C1 segment of cervical spinal cord (tissue), 14 donors: ENCODE measurements around the gene CAMTA1.

Experiments
- DNase-seq, 14 donors: peaks; one replicate each; lab custom pipeline; 2025; lab: John Stamatoyannopoulos, UW

The CAMTA1 gene

GRCh38 chr1:7253118-7253480 is 467.8 kb downstream of the CAMTA1 start:
- DNase-seq: no peak

GRCh38 chr1:7253988-7254587 is 468.8 kb downstream of the CAMTA1 start:
- DNase-seq: no peak

GRCh38 chr1:7255303-7256058 is 470.2 kb downstream of the CAMTA1 start:
- no peak for DNase-seq

- DNase-seq: no peak
These were observed 471.3 kb downstream of the CAMTA1 start for GRCh38 chr1:7256526-7256925.

- no peak for DNase-seq
These were observed 472.0 kb downstream of the CAMTA1 start for GRCh38 chr1:7257225-7257624.

- no peak for DNase-seq
These were observed 473.4 kb downstream of the CAMTA1 start for GRCh38 chr1:7258589-7259135.

GRCh38 chr1:7259955-7260354 is 474.7 kb downstream of the CAMTA1 start:
- no peak for DNase-seq

- no peak for DNase-seq
These were observed 476.2 kb downstream of the CAMTA1 start for GRCh38 chr1:7261490-7261889.

- no peak for DNase-seq
These were observed 477.4 kb downstream of the CAMTA1 start for GRCh38 chr1:7262611-7263010.

- DNase-seq: no peak
These were observed 478.0 kb downstream of the CAMTA1 start for GRCh38 chr1:7263021-7263960.

- DNase-seq: no peak
These were observed 478.8 kb downstream of the CAMTA1 start for GRCh38 chr1:7264101-7264500.

- peak in 1 of 14 donors; percentile 83 for DNase-seq
These were observed 480.6 kb downstream of the CAMTA1 start for GRCh38 chr1:7265771-7266371.

GRCh38 chr1:7266561-7266960 is 481.3 kb downstream of the CAMTA1 start:
- DNase-seq: no peak

- no peak for DNase-seq
These were observed 482.2 kb downstream of the CAMTA1 start for GRCh38 chr1:7267493-7267892.

- no peak for DNase-seq
These were observed 483.7 kb downstream of the CAMTA1 start for GRCh38 chr1:7268983-7269382.

GRCh38 chr1:7269525-7269924 is 484.3 kb downstream of the CAMTA1 start:
- DNase-seq: no peak

GRCh38 chr1:7274256-7274655 is 489.0 kb downstream of the CAMTA1 start:
- DNase-seq: no peak

- no peak for DNase-seq
These were observed 492.8 kb downstream of the CAMTA1 start for GRCh38 chr1:7278045-7278444.

- DNase-seq: peak in 1 of 14 donors; percentile 56
These were observed 493.8 kb downstream of the CAMTA1 start for GRCh38 chr1:7278827-7279765.

GRCh38 chr1:7279769-7280168 is 494.5 kb downstream of the CAMTA1 start:
- no peak for DNase-seq
